HepG2 (cell line): Measurements from ENCODE around the gene LAMTOR1. TPM values are rescaled to one million over a fixed set of nuclear protein-coding genes. Genes with fewer than 3 reads are reported as not detected.

ENCODE experiments used
- PRMT3 ChIP-seq: sonication (generic); formaldehyde crosslinking; IDR thresholded peaks from 2 replicates; pipeline ENCODE4 v1.8.1; 2022; ENCODE audit warnings: low read depth, mild to moderate bottlenecking, moderate library complexity, missing genetic modification reagents, borderline replicate concordance
- RERE ChIP-seq: IDR thresholded peaks from 2 replicates; pipeline ENCODE4 v1.6.1; 2016; ENCODE audit warnings: low read depth, missing genetic modification reagents, missing compliant biosample characterization
- ZNF256 ChIP-seq: sonication (generic); formaldehyde crosslinking; conservative IDR thresholded peaks from 2 replicates; pipeline ENCODE4 v1.4.0; 2020; ENCODE audit warnings: missing genetic modification reagents
- polyA plus RNA-seq, 8 experiments: library from polyadenylated mRNA; depleted of rRNA in 3 of 8; stranded (reverse) in 7 of 8; unstranded in 1 of 8; fragments of >200 nt; fragmentation: Illumina TruSeq in 4 of 8; extraction: Trizol in 4 of 8; gene quantifications; 2 replicates each; pipeline versions ENCODE4 v1.2.1 to v1.2.3, GENCODE V29; 2011 to 2016; ENCODE audit warnings: low read depth in 4 of 8, missing spikeins in 1 of 8, mixed read lengths in 1 of 8; ENCODE audit not compliant: insufficient read depth in 1 of 8
- total RNA-seq, 5 experiments: library from RNA; depleted of rRNA; stranded (reverse); fragments of >200 nt; fragmentation: Illumina TruSeq; extraction: Trizol; gene quantifications; 2 replicates each; pipeline ENCODE4 v1.2.3, GENCODE V29; 2016; ENCODE audit warnings: low read depth in 1 of 5
- TF ChIP-seq, protein P1 (sequence below), 2 experiments: sonication (generic) in 1 of 2; formaldehyde crosslinking in 1 of 2; IDR thresholded peaks; 2 replicates each; pipeline versions ENCODE4 v1.4.0 to v1.6.1; 2018 to 2020; ENCODE audit warnings: missing genetic modification reagents in 2 of 2, borderline replicate concordance in 1 of 2, low read depth in 1 of 2, mild to moderate bottlenecking in 1 of 2, missing biosample characterization in 1 of 2
- TF ChIP-seq, protein P2 (sequence below): IDR thresholded peaks from 2 replicates; pipeline ENCODE4 v1.6.1; 2012; ENCODE audit warnings: low read depth, low read length, improper control_type of control experiment

The LAMTOR1 gene
- total and polyA plus RNA-seq, 2 of the 13 experiments (the other 11 are each of a cell fraction or from before 2014, with no cell fraction given): 60.4 to 66.0 TPM

GRCh38 chr11:72102946-72103753 lies at the start of gene LAMTOR1 (continued):
- TF ChIP-seq, protein P1, sequence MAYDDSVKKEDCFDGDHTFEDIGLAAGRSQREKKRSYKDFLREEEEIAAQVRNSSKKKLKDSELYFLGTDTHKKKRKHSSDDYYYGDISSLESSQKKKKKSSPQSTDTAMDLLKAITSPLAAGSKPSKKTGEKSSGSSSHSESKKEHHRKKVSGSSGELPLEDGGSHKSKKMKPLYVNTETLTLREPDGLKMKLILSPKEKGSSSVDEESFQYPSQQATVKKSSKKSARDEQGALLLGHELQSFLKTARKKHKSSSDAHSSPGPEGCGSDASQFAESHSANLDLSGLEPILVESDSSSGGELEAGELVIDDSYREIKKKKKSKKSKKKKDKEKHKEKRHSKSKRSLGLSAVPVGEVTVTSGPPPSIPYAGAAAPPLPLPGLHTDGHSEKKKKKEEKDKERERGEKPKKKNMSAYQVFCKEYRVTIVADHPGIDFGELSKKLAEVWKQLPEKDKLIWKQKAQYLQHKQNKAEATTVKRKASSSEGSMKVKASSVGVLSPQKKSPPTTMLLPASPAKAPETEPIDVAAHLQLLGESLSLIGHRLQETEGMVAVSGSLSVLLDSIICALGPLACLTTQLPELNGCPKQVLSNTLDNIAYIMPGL (CRISPR knock-in tag; IDR thresholded peaks at IDR 0.05; ENCODE audit: borderline replicate concordance in 1 of 2, low read depth in 1 of 2): peak in 1 of 2 experiments; percentile 31; a peak in 1 of 4 replicates
- TF ChIP-seq PRMT3 (no peak), ZNF256 (CRISPR knock-in tag) (no peak), RERE (no peak)
- TF ChIP-seq, protein P2, sequence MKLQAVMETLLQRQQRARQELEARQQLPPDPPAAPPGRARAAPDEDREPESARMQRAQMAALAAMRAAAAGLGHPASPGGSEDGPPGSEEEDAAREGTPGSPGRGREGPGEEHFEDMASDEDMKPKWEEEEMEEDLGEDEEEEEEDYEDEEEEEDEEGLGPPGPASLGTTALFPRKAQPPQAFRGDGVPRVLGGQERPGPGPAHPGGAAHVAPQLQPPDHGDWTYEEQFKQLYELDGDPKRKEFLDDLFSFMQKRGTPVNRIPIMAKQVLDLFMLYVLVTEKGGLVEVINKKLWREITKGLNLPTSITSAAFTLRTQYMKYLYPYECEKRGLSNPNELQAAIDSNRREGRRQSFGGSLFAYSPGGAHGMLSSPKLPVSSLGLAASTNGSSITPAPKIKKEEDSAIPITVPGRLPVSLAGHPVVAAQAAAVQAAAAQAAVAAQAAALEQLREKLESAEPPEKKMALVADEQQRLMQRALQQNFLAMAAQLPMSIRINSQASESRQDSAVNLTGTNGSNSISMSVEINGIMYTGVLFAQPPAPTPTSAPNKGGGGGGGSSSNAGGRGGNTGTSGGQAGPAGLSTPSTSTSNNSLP: no peak
